ENCODE results near the gene WBP4. TPM values are rescaled to one million over a fixed set of nuclear protein-coding genes. Genes with fewer than 3 reads are reported as not detected.
A peak's percentile ranks its signal among the peaks of the same experiment; 100 is the strongest.

Gene WBP4
- total and polyA plus RNA-seq, 9 of the 15 experiments (the other 6 are each of a cell fraction or from before 2014, with no cell fraction given) = 5.5 to 12.2 (median 7.9) TPM

DNA sequence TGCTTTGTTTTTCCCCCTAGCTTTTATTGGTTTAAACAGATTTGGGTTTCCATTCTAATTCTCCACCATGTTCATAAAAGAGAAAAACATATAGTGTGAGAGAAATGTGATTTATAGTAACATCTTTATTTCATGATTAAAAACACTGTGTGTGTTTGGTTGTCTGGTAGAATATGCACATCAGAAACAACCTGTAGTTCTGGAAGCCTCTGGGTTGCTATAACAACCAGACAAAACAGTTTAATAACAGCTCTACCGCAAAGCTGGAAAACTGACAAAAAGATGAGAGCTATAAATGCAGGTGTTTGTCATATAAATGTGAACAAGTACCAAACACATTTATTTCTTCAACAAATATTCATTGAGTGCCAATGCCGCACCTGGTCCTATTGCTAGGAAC, 61.5 kb downstream of the WBP4 start:
- WGBS (ENCODE audit: insufficient coverage, low coverage, missing lambda C conversion rate) = 57% methylated on average over 2 of the region's 2 CpGs

GRCh38 chr13:41127701-41128100, 66.4 kb downstream of the WBP4 start:
- FAIRE-seq = no peak
- POLR2A ChIA-PET = interaction anchor here (1.0 kb wide), 1 partner anchor 10 kb away, joined by 4 read pairs; no protein-coding TSS in a partner anchor
- no peak for ATAC-seq

More for the DNA sequence above, 61.5 kb downstream of the WBP4 start:
- Histone ChIP-seq H3K79me2 (ENCODE audit: control insufficient read depth, insufficient read depth, low read length) (peaks cover 9% of the 10 kb centered on the region), H3K4me3 (no peak overlapping the region), H3K27ac (ENCODE audit: extremely low read depth, low read depth, low read length) (no peak overlapping the region), H4K20me1 (replicated peaks; ENCODE audit: control insufficient read depth, insufficient read depth, low read length) (no peaks in the 10 kb centered on the region), H3K4me1 (replicated peaks in 1 of 2; ENCODE audit: control insufficient read depth in 2 of 2, insufficient read depth in 2 of 2, low read length in 2 of 2) (0 out of 5 replicates have a peak, but pooled peaks cover 0 to 2% of the 10 kb centered on the region in 2 experiments), H2AFZ (ENCODE audit: low read depth, low read length) (no peak overlapping the region), H3K4me2 (ENCODE audit: insufficient read depth, low read length) (no peak overlapping the region), H3K9me1 (ENCODE audit: control insufficient read depth, insufficient read depth, low read length) (no peaks in the 10 kb centered on the region), H3K9me3 (replicated peaks; ENCODE audit: control insufficient read depth, insufficient read depth, low read depth, low read length) (no peaks in the 10 kb centered on the region), H3K9ac (ENCODE audit: insufficient read depth in 1 of 2, low read depth in 2 of 2, low read length in 2 of 2) (no peak overlapping the region), H3K27me3 (ENCODE audit: control insufficient read depth in 2 of 2, insufficient read depth in 2 of 2, low read length in 2 of 2) (no peaks in the 10 kb centered on the region), H3K36me3 (ENCODE audit: control insufficient read depth, insufficient read depth, low read length) (peaks cover 3% of the 10 kb centered on the region; the same call in 1 of the 3 replicates)
- FAIRE-seq (no peak), ATAC-seq (no peak), DNase-seq (ENCODE audit: extremely low read depth in 1 of 4, low spot score in 3 of 4) (no peak)
- ChIA-PET POLR2A (no interaction called here), CTCF (ENCODE audit: low intra/inter-chr PET ratio) (no interaction called here)
- peak; percentile 64 for TF ChIP-seq RFX1 (IDR thresholded peaks at IDR 0.05)
- TF ChIP-seq RAD21 (CRISPR knock-in tag; conservative IDR thresholded peaks at IDR 0.05 in 1 of 2, IDR thresholded peaks at IDR 0.05 in 1 of 2) = no peak
- BruUV-seq (replicated peaks) = no TSS peak
- in situ Hi-C loops (cut with MboI) (no loop called here), intact Hi-C loops (cut with micrococcal nuclease) (no loop called here)

More at GRCh38 chr13:41127701-41128100, 66.4 kb downstream of the WBP4 start:
- TF ChIP-seq ZBTB9 (CRISPR knock-in tag; IDR thresholded peaks at IDR 0.05) = no peak
- TF ChIP-seq PCBP1 (IDR thresholded peaks at IDR 0.05; ENCODE audit: low read depth, low read length, poor library complexity, severe bottlenecking) = no peak
- TF ChIP-seq KLF10 (CRISPR knock-in tag; IDR thresholded peaks at IDR 0.05) = no peak
- no peak for TF ChIP-seq ZKSCAN8 (CRISPR knock-in tag; IDR thresholded peaks at IDR 0.05)
- 0 out of 2 replicates have a peak, but pooled peaks have one; percentile 22 for TF ChIP-seq CEBPB (tag; IDR thresholded peaks at IDR 0.05)
- peaks cover 6 to 11% of the 10 kb centered on the region in 2 experiments; a peak in 3 of 5 replicates for H3K4me1 ChIP-seq (replicated peaks in 1 of 2; ENCODE audit: control insufficient read depth in 2 of 2, insufficient read depth in 2 of 2, low read length in 2 of 2)
- H4K20me1 ChIP-seq (replicated peaks; ENCODE audit: control insufficient read depth, insufficient read depth, low read length) = no peaks in the 10 kb centered on the region
- CTCF ChIA-PET (ENCODE audit: low intra/inter-chr PET ratio) = no interaction called here
- H3K36me3 ChIP-seq (ENCODE audit: control insufficient read depth, insufficient read depth, low read length) = peaks cover 7% of the 10 kb centered on the region; the same call in 1 of the 3 replicates
- no peak overlapping the region for H2AFZ ChIP-seq (ENCODE audit: low read depth, low read length)
- intact Hi-C loops (cut with micrococcal nuclease) = no loop called here
- WGBS (ENCODE audit: insufficient coverage, low coverage, missing lambda C conversion rate) = 28% methylated on average over 3 of the region's 3 CpGs
- H3K4me2 ChIP-seq (ENCODE audit: insufficient read depth, low read length) = no peak overlapping the region
- no TSS peak for BruUV-seq (replicated peaks)
- no peak overlapping the region for H3K27ac ChIP-seq (ENCODE audit: extremely low read depth, low read depth, low read length)
- no peaks in the 10 kb centered on the region for H3K27me3 ChIP-seq (ENCODE audit: control insufficient read depth in 2 of 2, insufficient read depth in 2 of 2, low read length in 2 of 2)
- no peaks in the 10 kb centered on the region for H3K9me3 ChIP-seq (replicated peaks; ENCODE audit: control insufficient read depth, insufficient read depth, low read depth, low read length)
- no peaks in the 10 kb centered on the region for H3K9me1 ChIP-seq (ENCODE audit: control insufficient read depth, insufficient read depth, low read length)
- H3K9ac ChIP-seq (ENCODE audit: insufficient read depth in 1 of 2, low read depth in 2 of 2, low read length in 2 of 2) = no peak overlapping the region
- in situ Hi-C loops (cut with MboI) = no loop called here
- DNase-seq (ENCODE audit: extremely low read depth in 1 of 4, low spot score in 3 of 4) = no peak
- H3K4me3 ChIP-seq = no peak overlapping the region
- H3K79me2 ChIP-seq (ENCODE audit: control insufficient read depth, insufficient read depth, low read length) = peaks cover 48% of the 10 kb centered on the region

Data from K562 (cell line).